Liver (tissue), 9 donors: ENCODE measurements around the gene KCNJ4. TPM values are rescaled to one million over a fixed set of nuclear protein-coding genes. Genes with fewer than 3 reads are reported as not detected.
A peak's percentile ranks its signal among the peaks of the same experiment; 100 is the strongest.

Experiments
- DNase-seq: peaks from one replicate; pipeline ENCODE4 v3.0.0-alpha.2; 2017; ENCODE audit warnings: low spot score
- H3K27ac ChIP-seq, 2 donors: one replicate each; pipeline ENCODE4 v1.7.0; 2013; ENCODE audit warnings: inconsistent platforms in 2 of 2, low read length in 2 of 2, control low read depth in 1 of 2, low read depth in 1 of 2, mild to moderate bottlenecking in 1 of 2
- H3K27me3 ChIP-seq, 4 donors: one replicate each; pipeline versions ENCODE4 v1.6.1 to v1.7.0; 2013; ENCODE audit warnings: low read length in 3 of 4, inconsistent platforms in 1 of 4, mild to moderate bottlenecking in 1 of 4, moderate library complexity in 1 of 4; ENCODE audit not compliant: control insufficient read depth in 4 of 4, insufficient read depth in 4 of 4
- H3K36me3 ChIP-seq, 4 donors: one replicate each; pipeline versions ENCODE4 v1.6.1 to v1.7.0; 2013; ENCODE audit warnings: low read length in 3 of 4, mild to moderate bottlenecking in 3 of 4, low read depth in 1 of 4, moderate library complexity in 1 of 4; ENCODE audit not compliant: control insufficient read depth in 4 of 4, insufficient read depth in 3 of 4
- H3K4me1 ChIP-seq, 4 donors: one replicate each; pipeline versions ENCODE4 v1.6.1 to v1.7.0; 2013; ENCODE audit warnings: low read length in 3 of 4, mild to moderate bottlenecking in 3 of 4, moderate library complexity in 1 of 4; ENCODE audit not compliant: control insufficient read depth in 4 of 4, insufficient read depth in 4 of 4
- H3K4me3 ChIP-seq, 3 donors: one replicate each; pipeline versions ENCODE4 v1.6.1 to v1.7.0; 2013; ENCODE audit warnings: low read length in 3 of 3, control low read depth in 1 of 3, low read depth in 1 of 3, mild to moderate bottlenecking in 1 of 3
- H3K9ac ChIP-seq, 2 donors: one replicate each; pipeline ENCODE4 v1.7.0; 2013; ENCODE audit warnings: low read length in 2 of 2, mild to moderate bottlenecking in 2 of 2, moderate library complexity in 2 of 2, control low read depth in 1 of 2, low read depth in 1 of 2
- H3K9me3 ChIP-seq, 4 donors: one replicate each; pipeline versions ENCODE4 v1.6.1 to v1.7.0; 2013; ENCODE audit warnings: low read length in 3 of 4; ENCODE audit not compliant: control insufficient read depth in 4 of 4
- FOXA1 ChIP-seq: IDR thresholded peaks from 2 replicates; pipeline ENCODE4 v1.6.1; 2016; ENCODE audit warnings: antibody characterized with exemption
- FOXA2 ChIP-seq: IDR thresholded peaks from 2 replicates; pipeline ENCODE4 v1.6.1; 2016; ENCODE audit warnings: antibody characterized with exemption
- HNF4A ChIP-seq, 2 donors: conservative IDR thresholded peaks; 2 replicates each; pipeline ENCODE4 v1.6.1; 2016; ENCODE audit warnings: antibody characterized with exemption in 2 of 2, mild to moderate bottlenecking in 2 of 2
- JUND ChIP-seq, 2 donors: IDR thresholded peaks; 2 replicates each; pipeline ENCODE4 v1.6.1; 2016; ENCODE audit warnings: antibody characterized with exemption in 2 of 2
- NR2F2 ChIP-seq: IDR thresholded peaks from 2 replicates; pipeline ENCODE4 v1.6.1; 2016; ENCODE audit warnings: antibody characterized with exemption
- RAD21 ChIP-seq, 2 donors: IDR thresholded peaks; 2 replicates each; pipeline ENCODE4 v1.6.1; 2016; ENCODE audit warnings: antibody characterized with exemption in 2 of 2, mild to moderate bottlenecking in 2 of 2
- RXRA ChIP-seq, 2 donors: IDR thresholded peaks; 2 replicates each; pipeline ENCODE4 v1.6.1; 2017 to 2018; ENCODE audit warnings: antibody characterized with exemption in 2 of 2, mild to moderate bottlenecking in 1 of 2
- SP1 ChIP-seq: IDR thresholded peaks from 2 replicates; pipeline ENCODE4 v1.6.1; 2018; ENCODE audit warnings: antibody characterized with exemption, mild to moderate bottlenecking
- TAF1 ChIP-seq: conservative IDR thresholded peaks from 2 replicates; pipeline ENCODE4 v1.6.1; 2016; ENCODE audit warnings: antibody characterized with exemption, mild to moderate bottlenecking
- YY1 ChIP-seq: IDR thresholded peaks from 2 replicates; pipeline ENCODE4 v1.6.1; 2016; ENCODE audit warnings: antibody characterized with exemption, mild to moderate bottlenecking
- WGBS: extraction: QIAGEN DNeasy Blood & Tissue Kit; methylation state at CpG from one replicate; pipeline ENCODE4 v1.1.7; 2013; 5-methylcytosine and 5-hydroxymethylcytosine counted together
- polyA plus RNA-seq, 2 donors: library from polyadenylated mRNA; stranded (reverse) in 1 of 2; unstranded in 1 of 2; fragments of 200-250 nt in 1 of 2; fragments of >200 nt in 1 of 2; fragmentation: Nextera tagmentation in 1 of 2; extraction: Ambion mirVana in 1 of 2; gene quantifications; one replicate each; pipeline versions ENCODE4 v1.2.1 to v1.2.3, GENCODE V29; 2013 to 2015
- total RNA-seq, 2 donors: library from RNA; depleted of rRNA; stranded (reverse); fragments of >200 nt; gene quantifications; one replicate each; pipeline ENCODE4 v1.2.3, GENCODE V29; 2014
- TF ChIP-seq, protein P1 (sequence below): IDR thresholded peaks from 2 replicates; pipeline ENCODE4 v1.6.1; 2016; ENCODE audit warnings: antibody characterized with exemption
- TF ChIP-seq, protein P2 (sequence below): IDR thresholded peaks from 2 replicates; pipeline ENCODE4 v1.6.1; 2016; ENCODE audit warnings: antibody characterized with exemption
- TF ChIP-seq, protein P3 (sequence below): IDR thresholded peaks from 2 replicates; pipeline ENCODE4 v1.6.1; 2016; ENCODE audit warnings: antibody characterized with exemption
- TF ChIP-seq, protein P4 (sequence below): fragments of 150-350 bp; IDR thresholded peaks from 2 replicates; pipeline ENCODE4 v1.5.1; 2017; ENCODE audit warnings: improper control_type of control experiment, low read depth, low read length; ENCODE audit not compliant: missing input control
- donor health status: healthy.
- donor health status: healthy.
- donor health status: healthy.
- donor health status: healthy.
- donor health status: healthy.

KCNJ4 gene
- total and polyA plus RNA-seq, 4 donors = 0.05 TPM; not detected in 3

DNA sequence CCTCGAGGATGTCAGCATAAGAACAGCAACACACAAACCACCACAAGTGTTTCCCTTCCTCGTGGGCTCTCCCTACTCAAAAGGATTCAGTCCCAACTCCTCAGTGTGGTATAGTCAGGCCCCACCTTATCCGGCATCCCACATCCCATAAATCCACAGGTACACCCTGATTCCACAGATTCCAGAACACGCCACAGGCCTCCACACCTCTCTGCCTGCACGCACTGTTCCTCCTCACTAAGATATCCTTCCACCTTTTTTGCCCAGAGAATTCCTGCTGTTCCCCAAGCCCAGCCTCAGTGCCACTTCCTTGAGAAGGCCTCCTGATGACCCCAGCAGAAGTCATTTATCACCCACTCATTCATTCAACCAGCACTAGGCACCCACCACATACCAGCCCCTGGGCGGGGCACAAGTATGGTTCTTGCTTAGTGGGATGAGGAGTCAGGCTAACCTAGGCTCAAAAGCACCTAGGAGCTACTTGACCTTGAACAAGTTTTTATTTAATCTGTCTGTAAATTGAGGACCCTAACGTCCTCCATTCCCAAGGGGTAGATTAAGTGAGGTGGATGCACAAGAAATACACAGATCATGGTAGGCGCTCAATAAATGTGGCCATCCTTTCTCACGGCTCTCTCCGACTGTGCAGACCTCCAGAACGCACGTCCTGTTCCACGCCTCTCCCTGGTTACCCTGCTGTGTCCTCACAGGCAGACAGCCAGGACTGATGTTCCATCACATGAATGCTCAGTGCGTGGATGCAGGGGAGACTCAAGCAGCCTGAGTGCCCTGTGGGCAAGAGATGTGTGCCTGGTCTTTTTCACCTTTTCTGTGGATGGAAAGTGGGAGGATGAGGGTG, 2.1 kb upstream of the KCNJ4 start:
- Histone ChIP-seq H3K9ac (no peak overlapping the region), H3K9me3 (no peaks in the 10 kb centered on the region), H3K4me3 (no peak overlapping the region), H3K4me1 (peaks cover 4 to 17% (median 12%) of the 10 kb centered on the region in 4 donors), H3K36me3 (no peaks in the 10 kb centered on the region), H3K27me3 (peaks cover 0 to 7% (median 3%) of the 10 kb centered on the region in 4 donors), H3K27ac (no peak overlapping the region)
- WGBS = 83% methylated on average over 14 of the region's 14 CpGs
- no peak for TF ChIP-seq SP1
- TF ChIP-seq JUND (IDR thresholded peaks at IDR 0.05) = no peak
- TF ChIP-seq RXRA (IDR thresholded peaks at IDR 0.05) = no peak
- no peak for TF ChIP-seq TAF1
- TF ChIP-seq, protein P1, sequence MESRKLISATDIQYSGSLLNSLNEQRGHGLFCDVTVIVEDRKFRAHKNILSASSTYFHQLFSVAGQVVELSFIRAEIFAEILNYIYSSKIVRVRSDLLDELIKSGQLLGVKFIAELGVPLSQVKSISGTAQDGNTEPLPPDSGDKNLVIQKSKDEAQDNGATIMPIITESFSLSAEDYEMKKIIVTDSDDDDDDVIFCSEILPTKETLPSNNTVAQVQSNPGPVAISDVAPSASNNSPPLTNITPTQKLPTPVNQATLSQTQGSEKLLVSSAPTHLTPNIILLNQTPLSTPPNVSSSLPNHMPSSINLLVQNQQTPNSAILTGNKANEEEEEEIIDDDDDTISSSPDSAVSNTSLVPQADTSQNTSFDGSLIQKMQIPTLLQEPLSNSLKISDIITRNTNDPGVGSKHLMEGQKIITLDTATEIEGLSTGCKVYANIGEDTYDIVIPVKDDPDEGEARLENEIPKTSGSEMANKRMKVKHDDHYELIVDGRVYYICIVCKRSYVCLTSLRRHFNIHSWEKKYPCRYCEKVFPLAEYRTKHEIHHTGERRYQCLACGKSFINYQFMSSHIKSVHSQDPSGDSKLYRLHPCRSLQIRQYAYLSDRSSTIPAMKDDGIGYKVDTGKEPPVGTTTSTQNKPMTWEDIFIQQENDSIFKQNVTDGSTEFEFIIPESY = no peak
- DNase-seq = no peak

DNA sequence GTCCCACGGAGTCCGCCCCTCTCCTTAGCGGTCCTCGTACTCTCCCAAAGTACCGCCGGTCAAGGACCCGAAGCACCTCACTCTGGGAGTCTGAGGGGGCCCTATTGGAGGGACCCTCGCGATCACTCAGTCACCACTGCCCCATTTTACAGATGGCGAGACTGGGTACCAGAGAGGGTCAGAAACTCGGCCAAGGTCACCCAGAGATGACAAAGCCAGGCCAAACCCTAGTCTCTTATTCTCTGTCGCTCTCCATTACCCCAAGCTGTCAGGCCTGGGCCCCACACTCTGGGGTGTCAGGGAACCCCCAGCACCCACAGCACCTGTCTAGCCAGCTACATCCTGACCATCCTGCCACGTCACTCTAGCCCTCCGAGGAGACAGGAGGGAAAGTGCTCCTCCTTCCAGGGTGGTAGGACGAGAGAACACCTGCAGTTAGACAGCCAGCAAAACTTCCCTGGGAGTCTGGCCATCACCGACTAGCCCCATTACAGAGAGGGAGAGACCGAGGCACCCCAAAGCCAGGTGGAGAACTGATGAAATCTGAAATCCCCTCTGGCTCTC, 1.4 kb upstream of the KCNJ4 start:
- Histone ChIP-seq H3K9ac (no peak overlapping the region), H3K27ac (no peak overlapping the region), H3K4me1 (peaks cover 0 to 12% (median 9%) of the 10 kb centered on the region in 4 donors), H3K27me3 (peaks cover 0 to 7% (median 3%) of the 10 kb centered on the region in 4 donors), H3K4me3 (peak overlapping the region in 1 of 3 donors; percentile 49), H3K9me3 (no peaks in the 10 kb centered on the region), H3K36me3 (no peaks in the 10 kb centered on the region)
- 59% methylated on average over 17 of the region's 17 CpGs for WGBS
- DNase-seq = no peak
- no peak for TF ChIP-seq RAD21 (IDR thresholded peaks at IDR 0.05)
- TF ChIP-seq YY1 = no peak
- TF ChIP-seq, protein P2, sequence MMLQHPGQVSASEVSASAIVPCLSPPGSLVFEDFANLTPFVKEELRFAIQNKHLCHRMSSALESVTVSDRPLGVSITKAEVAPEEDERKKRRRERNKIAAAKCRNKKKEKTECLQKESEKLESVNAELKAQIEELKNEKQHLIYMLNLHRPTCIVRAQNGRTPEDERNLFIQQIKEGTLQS = no peak
- TF ChIP-seq SP1 = no peak
- no peak for TF ChIP-seq NR2F2
- TF ChIP-seq, protein P3, sequence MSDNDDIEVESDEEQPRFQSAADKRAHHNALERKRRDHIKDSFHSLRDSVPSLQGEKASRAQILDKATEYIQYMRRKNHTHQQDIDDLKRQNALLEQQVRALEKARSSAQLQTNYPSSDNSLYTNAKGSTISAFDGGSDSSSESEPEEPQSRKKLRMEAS = no peak
- TF ChIP-seq FOXA2 = no peak

DNA sequence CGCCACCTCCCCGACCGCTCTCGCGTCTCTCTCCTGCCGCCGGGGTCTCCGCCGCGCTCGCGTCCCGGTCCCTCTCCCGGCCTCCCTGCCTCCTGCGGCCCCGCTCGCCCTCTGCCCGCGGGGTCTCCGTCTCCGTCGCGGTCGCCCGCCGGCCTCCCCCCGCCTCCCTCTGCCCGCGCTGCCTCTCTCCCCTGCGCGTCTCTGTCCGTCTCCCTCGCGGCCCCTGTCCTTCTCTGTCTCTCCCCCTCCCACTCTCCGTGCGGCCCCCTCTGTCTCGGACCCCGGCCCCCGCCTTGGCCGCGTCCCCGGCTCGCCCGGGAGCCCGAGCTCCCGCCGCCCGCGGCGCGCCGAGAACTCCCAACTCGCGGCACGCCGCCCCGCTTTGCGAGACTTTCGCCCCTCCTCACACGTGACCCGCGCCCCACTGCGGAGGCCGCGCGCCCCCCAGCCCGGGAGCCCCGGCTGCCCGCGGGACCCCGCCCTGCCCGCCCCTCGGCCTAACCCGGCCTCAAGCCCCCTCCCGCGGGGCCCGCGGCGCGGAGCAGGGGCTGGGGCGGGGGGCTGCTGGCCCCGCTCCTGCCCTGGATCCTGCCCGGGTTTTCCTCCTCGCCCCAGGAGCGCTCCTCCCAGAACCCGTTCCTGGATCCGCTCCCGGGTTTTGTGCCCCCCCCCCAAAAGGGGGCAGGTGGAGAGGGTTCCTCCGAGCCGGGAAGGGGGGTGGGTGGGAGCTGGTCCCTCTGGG, 702 bp upstream of the KCNJ4 start:
- peaks cover 0 to 12% (median 8%) of the 10 kb centered on the region in 4 donors for H3K4me1 ChIP-seq
- H3K9me3 ChIP-seq = no peaks in the 10 kb centered on the region
- H3K27ac ChIP-seq = no peak overlapping the region
- H3K9ac ChIP-seq = no peak overlapping the region
- H3K4me3 ChIP-seq = peak overlapping the region in 1 of 3 donors; percentile 49
- no peak for TF ChIP-seq HNF4A (conservative IDR thresholded peaks at IDR 0.05)
- TF ChIP-seq, protein P3 = no peak
- TF ChIP-seq FOXA1 = no peak
- TF ChIP-seq, protein P2 = no peak
- TF ChIP-seq, protein P4, sequence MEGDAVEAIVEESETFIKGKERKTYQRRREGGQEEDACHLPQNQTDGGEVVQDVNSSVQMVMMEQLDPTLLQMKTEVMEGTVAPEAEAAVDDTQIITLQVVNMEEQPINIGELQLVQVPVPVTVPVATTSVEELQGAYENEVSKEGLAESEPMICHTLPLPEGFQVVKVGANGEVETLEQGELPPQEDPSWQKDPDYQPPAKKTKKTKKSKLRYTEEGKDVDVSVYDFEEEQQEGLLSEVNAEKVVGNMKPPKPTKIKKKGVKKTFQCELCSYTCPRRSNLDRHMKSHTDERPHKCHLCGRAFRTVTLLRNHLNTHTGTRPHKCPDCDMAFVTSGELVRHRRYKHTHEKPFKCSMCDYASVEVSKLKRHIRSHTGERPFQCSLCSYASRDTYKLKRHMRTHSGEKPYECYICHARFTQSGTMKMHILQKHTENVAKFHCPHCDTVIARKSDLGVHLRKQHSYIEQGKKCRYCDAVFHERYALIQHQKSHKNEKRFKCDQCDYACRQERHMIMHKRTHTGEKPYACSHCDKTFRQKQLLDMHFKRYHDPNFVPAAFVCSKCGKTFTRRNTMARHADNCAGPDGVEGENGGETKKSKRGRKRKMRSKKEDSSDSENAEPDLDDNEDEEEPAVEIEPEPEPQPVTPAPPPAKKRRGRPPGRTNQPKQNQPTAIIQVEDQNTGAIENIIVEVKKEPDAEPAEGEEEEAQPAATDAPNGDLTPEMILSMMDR = no peak
- no peak for TF ChIP-seq JUND (IDR thresholded peaks at IDR 0.05)
- H3K36me3 ChIP-seq = no peaks in the 10 kb centered on the region
- 3% methylated on average over 90 of the region's 90 CpGs for WGBS
- no peak for DNase-seq
- H3K27me3 ChIP-seq = peaks cover 0 to 7% (median 3%) of the 10 kb centered on the region in 4 donors
